PFSK-1 (cell line): ENCODE results near the gene YIF1A.

ENCODE experiments used
- FOXP2 ChIP-seq: optimal IDR thresholded peaks from 2 replicates; pipeline ENCODE3; 2011; ENCODE audit warnings: borderline replicate concordance, control low read depth, inconsistent platforms; ENCODE audit not compliant: insufficient read depth; ENCODE audit errors: extremely low read length, extremely low read depth
- POLR2AphosphoS5 ChIP-seq: IDR thresholded peaks from 2 replicates; pipeline ENCODE4 v1.6.1; 2012; ENCODE audit warnings: low read depth, mild to moderate bottlenecking, control low read depth, low read length, moderate library complexity
- SIN3A ChIP-seq: IDR thresholded peaks from 2 replicates; pipeline ENCODE4 v1.6.1; 2012; ENCODE audit warnings: mild to moderate bottlenecking, low read length, moderate library complexity, borderline replicate concordance; ENCODE audit not compliant: insufficient read depth
- TAF1 ChIP-seq: IDR thresholded peaks from 2 replicates; pipeline ENCODE4 v1.6.1; 2012; ENCODE audit warnings: low read length, control low read depth, borderline replicate concordance; ENCODE audit not compliant: insufficient read depth
- TF ChIP-seq, protein P1 (sequence below), 2 experiments: IDR thresholded peaks; 2 replicates each; pipeline versions ENCODE4 v1.6.1 to v1.8.0; 2011 to 2012; ENCODE audit warnings: low read depth in 2 of 2, low read length in 2 of 2, control low read depth in 1 of 2, inconsistent platforms in 1 of 2, mild to moderate bottlenecking in 1 of 2, moderate library complexity in 1 of 2; ENCODE audit not compliant: insufficient read depth in 1 of 2

The YIF1A gene

DNA sequence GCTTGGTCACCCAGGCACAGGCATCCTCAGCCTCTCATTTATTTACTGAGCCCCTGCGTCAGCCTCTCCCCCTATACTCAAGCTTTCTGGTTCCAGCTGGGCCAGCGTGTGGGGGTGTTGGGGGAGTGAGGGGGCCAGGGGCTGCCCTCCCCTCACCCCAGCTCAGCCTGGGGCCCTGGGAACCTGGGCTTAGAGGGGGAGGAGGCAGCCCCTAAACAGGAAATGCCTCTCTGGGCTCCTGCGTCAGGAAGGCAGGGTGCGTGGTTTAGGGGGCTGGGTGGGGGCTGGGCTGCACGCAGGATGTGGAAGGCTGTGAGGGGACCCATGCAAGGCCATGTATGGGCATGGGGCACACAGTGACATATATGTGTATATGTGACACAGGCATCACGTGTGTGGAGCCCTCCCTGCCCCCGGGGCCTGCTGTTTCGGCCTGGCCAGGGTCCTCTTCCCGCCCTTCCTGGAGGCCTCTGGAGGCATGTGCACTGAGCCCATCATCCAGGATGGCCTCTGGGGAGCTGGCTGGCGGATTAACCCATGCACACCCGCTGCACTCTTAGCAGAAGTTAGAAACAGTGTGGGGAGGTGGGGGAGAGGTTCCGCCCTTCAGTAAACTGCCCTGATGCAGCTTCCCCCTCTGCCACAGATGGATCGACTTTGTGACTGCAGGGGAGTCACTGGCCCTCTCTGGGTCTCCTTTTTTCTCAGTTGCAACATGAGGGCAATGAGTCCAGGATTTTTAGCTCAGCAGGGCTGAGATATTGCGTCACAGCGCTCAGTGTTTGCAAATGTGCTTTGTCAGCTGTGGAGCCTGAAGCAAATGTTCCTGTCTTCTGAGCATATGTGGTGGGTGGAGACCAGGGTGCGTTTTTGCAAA is 29.0 kb upstream of the YIF1A start:
- TF ChIP-seq SIN3A (no peak), POLR2AphosphoS5 (no peak), TAF1 (no peak)
- TF ChIP-seq, protein P1, sequence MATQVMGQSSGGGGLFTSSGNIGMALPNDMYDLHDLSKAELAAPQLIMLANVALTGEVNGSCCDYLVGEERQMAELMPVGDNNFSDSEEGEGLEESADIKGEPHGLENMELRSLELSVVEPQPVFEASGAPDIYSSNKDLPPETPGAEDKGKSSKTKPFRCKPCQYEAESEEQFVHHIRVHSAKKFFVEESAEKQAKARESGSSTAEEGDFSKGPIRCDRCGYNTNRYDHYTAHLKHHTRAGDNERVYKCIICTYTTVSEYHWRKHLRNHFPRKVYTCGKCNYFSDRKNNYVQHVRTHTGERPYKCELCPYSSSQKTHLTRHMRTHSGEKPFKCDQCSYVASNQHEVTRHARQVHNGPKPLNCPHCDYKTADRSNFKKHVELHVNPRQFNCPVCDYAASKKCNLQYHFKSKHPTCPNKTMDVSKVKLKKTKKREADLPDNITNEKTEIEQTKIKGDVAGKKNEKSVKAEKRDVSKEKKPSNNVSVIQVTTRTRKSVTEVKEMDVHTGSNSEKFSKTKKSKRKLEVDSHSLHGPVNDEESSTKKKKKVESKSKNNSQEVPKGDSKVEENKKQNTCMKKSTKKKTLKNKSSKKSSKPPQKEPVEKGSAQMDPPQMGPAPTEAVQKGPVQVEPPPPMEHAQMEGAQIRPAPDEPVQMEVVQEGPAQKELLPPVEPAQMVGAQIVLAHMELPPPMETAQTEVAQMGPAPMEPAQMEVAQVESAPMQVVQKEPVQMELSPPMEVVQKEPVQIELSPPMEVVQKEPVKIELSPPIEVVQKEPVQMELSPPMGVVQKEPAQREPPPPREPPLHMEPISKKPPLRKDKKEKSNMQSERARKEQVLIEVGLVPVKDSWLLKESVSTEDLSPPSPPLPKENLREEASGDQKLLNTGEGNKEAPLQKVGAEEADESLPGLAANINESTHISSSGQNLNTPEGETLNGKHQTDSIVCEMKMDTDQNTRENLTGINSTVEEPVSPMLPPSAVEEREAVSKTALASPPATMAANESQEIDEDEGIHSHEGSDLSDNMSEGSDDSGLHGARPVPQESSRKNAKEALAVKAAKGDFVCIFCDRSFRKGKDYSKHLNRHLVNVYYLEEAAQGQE (IDR thresholded peaks at IDR 0.05; ENCODE audit: insufficient read depth in 1 of 2, low read depth in 2 of 2, low read length in 2 of 2), result no peak

GRCh38 chr11:66317322-66317722 is 28.4 kb upstream of the YIF1A start:
- no peak for TF ChIP-seq SIN3A
- no peak for TF ChIP-seq TAF1
- no peak; the same call in 1 of the 2 replicates for TF ChIP-seq POLR2AphosphoS5
- TF ChIP-seq, protein P1 (IDR thresholded peaks at IDR 0.05; ENCODE audit: insufficient read depth in 1 of 2, low read depth in 2 of 2, low read length in 2 of 2), result no peak
- TF ChIP-seq FOXP2, result no peak

GRCh38 chr11:66316849-66317251 is 27.9 kb upstream of the YIF1A start, which contains the start of gene CD248:
TSS of gene CD248 (minus strand) at chr11:66317044. CDS start at chr11:66317027, 17 bp downstream.
- peak; percentile 67 for TF ChIP-seq POLR2AphosphoS5
- TF ChIP-seq TAF1, result peak; percentile 40; the same call in 1 of the 2 replicates
- TF ChIP-seq, protein P1 (IDR thresholded peaks at IDR 0.05; ENCODE audit: insufficient read depth in 1 of 2, low read depth in 2 of 2, low read length in 2 of 2), result no peak

DNA sequence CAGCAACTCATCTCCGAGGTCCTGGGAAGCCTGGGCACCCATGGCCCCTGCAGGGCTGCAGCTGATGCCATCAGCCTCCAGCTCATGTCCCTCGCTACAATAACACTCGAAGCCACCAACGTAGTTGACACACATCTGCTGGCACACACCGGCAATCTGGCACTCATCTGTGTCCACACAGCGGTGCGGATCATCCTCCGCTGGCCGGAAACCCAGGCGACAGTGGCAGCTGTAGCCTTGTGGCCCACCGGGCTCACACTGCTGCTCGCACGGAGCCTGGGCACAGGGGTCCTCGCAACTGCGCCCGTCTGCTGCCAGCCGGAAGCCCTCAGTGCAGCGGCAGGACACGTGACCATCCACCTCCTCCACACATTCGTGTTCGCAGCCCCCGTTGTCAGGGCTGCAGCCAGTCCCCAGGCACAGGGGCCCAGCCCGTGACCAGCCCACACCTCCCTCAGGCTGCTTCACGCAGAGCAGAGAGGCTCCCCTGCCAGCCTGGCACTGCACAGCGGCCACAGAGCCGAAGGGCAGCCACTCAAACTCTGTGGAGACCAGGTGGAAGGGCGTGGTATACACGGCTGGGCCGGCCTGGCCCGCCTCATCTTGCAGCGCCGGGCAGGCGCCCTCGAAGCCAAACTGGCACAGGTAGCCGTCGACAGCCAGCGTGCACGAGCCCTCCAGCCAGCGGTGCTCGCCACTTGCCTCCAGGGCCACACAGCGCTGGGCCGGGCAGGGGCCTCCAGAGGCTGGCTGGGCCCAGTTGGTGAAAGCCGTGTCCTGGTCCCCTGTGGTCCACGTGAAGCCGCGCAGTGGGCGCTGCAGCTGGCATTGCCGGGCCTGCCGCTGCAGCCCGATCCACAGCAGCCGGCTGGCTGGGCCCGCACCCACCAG is 27.2 kb upstream of the YIF1A start:
- TF ChIP-seq TAF1, result no peak
- no peak for TF ChIP-seq SIN3A
- no peak for TF ChIP-seq FOXP2
- no peak for TF ChIP-seq POLR2AphosphoS5

DNA sequence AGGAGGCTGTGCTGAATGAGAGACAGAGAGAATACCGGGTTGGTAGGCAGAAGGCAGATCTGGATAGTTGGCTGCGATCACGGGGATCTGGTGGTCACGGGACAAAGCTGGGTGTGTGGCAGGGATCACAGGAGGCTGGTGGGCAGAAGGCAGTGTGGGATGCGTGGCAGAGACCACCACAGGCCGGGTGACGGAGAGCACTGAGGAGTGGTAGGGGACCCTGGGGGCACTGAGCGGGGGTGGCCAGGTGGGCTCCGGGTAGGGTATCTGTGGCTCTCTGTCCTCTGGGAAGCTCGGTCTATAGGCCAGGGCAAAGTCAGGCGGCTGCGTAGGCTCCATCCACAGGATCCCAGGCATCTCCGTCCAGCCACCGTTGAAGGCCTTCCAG is 26.5 kb upstream of the YIF1A start:
- TF ChIP-seq SIN3A, result no peak
- no peak for TF ChIP-seq POLR2AphosphoS5
- TF ChIP-seq, protein P1 (IDR thresholded peaks at IDR 0.05; ENCODE audit: insufficient read depth in 1 of 2, low read depth in 2 of 2, low read length in 2 of 2), result no peak
- no peak for TF ChIP-seq TAF1
- TF ChIP-seq FOXP2, result no peak
